Thyroid gland (tissue), 4 donors: ENCODE results near the gene CDC42SE1.
A peak's percentile ranks its signal among the peaks of the same experiment; 100 is the strongest.

Source experiments
- POLR2A ChIP-seq, 2 donors: fragments of 450-650 bp; IDR thresholded peaks; one replicate each; pipeline ENCODE4 v1.6.1; 2017; ENCODE audit warnings: antibody characterized with exemption in 2 of 2, mild to moderate bottlenecking in 2 of 2, moderate library complexity in 1 of 2
- TF ChIP-seq, protein P1 (sequence below), 6 experiments: fragments of 200-600 bp in 3 of 6; fragments of 450-650 bp in 3 of 6; sonication (generic) in 3 of 6; IDR thresholded peaks; one replicate each; pipeline ENCODE4 v1.5.1; 2016 to 2019; ENCODE audit warnings: antibody characterized with exemption in 6 of 6, mild to moderate bottlenecking in 2 of 6, inconsistent platforms in 1 of 6, moderate library complexity in 1 of 6

GRCh38 chr1:151047925-151048644 is 11.3 kb downstream of the CDC42SE1 start:
- TF ChIP-seq, protein P1, sequence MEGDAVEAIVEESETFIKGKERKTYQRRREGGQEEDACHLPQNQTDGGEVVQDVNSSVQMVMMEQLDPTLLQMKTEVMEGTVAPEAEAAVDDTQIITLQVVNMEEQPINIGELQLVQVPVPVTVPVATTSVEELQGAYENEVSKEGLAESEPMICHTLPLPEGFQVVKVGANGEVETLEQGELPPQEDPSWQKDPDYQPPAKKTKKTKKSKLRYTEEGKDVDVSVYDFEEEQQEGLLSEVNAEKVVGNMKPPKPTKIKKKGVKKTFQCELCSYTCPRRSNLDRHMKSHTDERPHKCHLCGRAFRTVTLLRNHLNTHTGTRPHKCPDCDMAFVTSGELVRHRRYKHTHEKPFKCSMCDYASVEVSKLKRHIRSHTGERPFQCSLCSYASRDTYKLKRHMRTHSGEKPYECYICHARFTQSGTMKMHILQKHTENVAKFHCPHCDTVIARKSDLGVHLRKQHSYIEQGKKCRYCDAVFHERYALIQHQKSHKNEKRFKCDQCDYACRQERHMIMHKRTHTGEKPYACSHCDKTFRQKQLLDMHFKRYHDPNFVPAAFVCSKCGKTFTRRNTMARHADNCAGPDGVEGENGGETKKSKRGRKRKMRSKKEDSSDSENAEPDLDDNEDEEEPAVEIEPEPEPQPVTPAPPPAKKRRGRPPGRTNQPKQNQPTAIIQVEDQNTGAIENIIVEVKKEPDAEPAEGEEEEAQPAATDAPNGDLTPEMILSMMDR (IDR thresholded peaks at IDR 0.05), result peak in 4 of 6 experiments; percentile 17 to 56 (median 56)
- TF ChIP-seq POLR2A (IDR thresholded peaks at IDR 0.05), result no peak
